HG03457 (cell line): Measurements from ENCODE around the gene EEFSEC.

Experiments used
- ATAC-seq: cut with Tn5 transposase; IDR thresholded peaks from one replicate; pipeline ENCODE4 v1.9.1; 2021; ENCODE audit warnings: moderate number of reproducible peaks; ENCODE audit not compliant: unreplicated experiment

The EEFSEC gene

DNA sequence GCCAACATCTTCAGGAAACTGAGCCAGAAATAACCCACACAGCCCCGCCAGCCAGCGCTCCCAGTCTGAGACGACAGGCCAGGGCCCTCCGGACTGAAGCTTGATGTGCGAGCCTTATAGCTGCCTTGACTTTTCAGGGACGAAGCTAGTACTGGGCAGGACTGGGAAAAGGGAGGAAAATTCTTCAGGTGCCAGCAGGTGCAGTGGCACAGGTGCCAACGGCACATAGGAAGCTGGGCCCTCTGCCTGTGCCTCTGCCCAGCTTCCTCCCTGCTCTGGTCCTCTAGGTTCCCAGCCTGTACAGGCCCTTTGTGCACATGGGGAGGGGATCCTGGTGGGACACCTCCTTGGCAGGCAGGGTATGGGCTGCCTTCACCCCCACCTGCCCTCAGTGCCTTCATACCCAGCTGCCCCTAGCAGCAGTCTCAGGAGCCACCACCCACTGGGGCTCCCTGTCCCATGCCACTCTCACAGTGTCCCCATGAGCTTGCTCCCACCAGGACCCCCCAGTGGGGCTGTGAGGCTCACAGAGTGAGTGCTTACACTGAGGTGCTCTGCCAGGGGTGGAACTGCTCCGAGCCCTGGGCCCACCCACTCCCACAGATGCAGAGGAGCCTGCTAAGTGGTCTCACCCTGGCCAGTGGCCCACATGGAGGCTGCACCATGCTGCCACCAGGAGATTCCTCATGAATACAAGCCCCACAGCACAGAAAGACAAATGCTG lies 252.4 kb downstream of the EEFSEC start:
- ATAC-seq = no peak

- ATAC-seq = no peak
Observed at GRCh38 chr3:128407247-128407646, 254.0 kb downstream of the EEFSEC start.

DNA sequence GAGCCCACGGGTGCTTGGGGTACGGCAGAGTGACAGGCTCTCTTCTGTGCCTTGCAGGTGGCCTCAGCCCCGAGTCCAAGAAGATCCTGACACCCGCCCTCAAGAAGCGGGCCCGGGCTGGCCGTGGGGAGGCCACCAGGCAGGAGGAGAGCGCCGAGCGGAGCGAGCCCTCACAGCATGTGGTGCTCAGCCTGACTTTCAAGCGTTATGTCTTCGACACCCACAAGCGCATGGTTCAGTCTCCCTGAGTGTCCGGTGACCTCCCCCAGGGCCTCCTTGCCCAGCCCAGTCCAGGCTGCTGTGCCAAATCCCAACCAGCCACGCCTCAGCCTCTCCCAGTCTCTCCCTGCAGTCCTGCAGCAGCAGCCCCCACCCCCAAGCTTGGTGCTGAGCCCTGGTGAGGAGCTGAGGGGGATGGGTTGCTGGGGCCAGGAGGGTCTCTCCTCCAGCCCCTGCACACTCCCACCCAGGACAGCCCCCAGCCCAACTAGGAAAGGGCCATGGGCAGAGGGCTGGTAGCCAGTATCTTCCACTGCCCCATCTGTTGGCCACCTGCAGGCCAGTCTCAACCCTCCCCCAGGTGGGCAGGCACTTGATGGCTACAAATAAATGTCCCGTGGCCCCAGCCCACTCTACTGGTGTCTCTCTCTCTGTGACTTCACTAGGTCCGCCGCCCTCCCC lies 254.9 kb downstream of the EEFSEC start:
- no peak for ATAC-seq

- no peak for ATAC-seq
Observed at GRCh38 chr3:128408693-128409623, 255.7 kb downstream of the EEFSEC start.

DNA sequence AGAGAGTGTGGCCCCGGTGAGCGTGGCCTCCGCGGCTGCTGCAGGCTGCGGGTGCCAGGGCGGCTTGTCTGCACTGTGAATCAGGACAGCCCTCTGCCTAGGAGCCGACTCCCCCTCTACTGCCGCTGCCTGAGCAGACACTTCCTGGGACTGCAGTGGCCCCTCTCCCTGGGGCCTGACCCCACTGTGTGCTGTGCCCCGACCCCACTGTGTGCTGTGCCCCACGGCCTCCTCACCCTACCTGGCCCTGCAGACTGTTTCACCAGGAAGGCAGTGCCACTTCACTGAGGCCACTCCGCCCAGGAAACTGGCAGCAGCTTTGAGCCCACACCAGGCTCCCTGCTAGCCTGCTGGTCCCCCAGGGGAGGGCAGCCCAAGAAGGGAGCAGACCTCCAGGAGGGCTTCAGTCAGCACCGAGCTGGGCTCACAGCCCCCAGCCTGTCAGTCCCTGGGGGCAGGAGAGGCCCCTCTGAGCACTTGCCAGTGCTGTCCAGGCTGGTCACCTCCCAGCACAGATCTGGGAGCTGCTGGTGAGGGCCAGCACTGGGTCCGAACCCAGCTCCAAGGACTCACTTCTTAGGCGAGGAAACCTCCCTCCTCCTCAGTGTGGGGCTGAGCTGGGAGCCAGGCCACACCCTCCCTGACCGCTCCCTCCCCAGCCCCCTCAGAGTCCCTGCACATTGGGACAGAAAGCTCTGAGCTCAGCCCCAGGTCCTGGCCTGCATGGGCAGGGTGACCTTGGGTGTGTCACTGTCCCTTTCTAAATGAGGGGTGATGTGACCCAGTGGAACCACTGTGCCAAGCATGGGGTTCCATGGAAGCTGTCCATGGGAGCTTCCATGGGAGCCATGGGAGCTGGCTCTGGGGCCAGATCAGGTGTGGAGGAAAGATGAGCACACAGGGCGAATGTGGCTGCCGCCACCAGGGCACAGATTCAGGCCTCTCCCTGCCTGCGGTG lies 256.6 kb downstream of the EEFSEC start:
- no peak for ATAC-seq

GRCh38 chr3:128410669-128411573 lies 257.6 kb downstream of the EEFSEC start:
- ATAC-seq = no peak

DNA sequence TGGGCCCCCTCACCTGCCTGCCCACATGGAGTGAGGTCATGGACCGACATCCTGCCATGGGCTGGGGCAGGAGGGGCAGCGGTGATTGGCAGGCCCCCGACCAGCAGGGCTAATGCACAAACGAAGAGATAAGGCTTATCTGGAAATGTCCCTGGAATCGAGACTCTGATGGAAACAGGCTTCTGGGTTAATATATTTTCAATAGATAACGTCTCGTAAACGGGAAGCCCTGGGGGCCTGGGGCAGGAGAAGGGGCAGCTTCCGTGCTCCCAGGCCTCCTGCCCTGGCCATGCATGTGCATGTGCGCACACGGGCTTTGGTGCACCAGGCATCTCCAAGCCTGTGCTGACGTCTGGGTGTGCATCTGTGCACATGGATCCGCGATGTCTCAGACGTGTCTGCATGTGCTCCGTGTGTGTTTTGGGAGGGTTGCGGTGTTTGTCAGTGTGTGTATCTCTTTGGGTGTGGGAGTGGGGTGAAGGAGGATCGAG lies 258.3 kb downstream of the EEFSEC start:
- ATAC-seq = no peak

- no peak for ATAC-seq
Observed at GRCh38 chr3:128412180-128413002, 259.1 kb downstream of the EEFSEC start.

- ATAC-seq = no peak
Observed at GRCh38 chr3:128413003-128413370, 259.7 kb downstream of the EEFSEC start.

GRCh38 chr3:128413413-128414205 lies 260.3 kb downstream of the EEFSEC start:
- ATAC-seq = no peak

DNA sequence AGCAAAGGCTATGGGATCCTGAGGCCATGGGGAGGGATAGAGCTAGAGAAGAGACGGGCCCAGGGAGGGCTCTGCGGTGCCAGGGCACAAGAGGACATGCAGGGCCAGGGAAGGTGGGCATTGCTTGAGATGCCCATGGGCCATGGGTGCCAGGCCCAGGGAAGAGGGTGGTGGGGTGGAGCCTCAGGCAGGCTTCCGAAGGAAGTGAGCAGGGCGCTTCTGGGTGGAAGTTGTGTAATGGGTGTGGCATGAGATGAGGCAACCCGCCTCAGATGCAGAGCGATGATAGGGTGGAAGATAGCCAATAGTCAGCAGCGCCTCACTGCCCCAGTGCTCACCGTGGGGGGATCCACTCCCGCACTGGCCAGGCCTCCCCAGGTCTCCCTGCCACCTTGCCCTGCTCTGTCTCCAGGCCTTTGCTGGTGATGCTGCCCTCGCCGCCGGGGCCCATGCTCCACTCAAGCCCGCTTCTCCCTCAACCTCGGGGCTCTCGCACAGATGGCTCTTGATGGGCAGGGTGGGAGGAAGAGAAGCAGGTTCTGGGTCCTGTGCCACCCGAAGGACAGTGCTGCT lies 262.0 kb downstream of the EEFSEC start:
- ATAC-seq = no peak

DNA sequence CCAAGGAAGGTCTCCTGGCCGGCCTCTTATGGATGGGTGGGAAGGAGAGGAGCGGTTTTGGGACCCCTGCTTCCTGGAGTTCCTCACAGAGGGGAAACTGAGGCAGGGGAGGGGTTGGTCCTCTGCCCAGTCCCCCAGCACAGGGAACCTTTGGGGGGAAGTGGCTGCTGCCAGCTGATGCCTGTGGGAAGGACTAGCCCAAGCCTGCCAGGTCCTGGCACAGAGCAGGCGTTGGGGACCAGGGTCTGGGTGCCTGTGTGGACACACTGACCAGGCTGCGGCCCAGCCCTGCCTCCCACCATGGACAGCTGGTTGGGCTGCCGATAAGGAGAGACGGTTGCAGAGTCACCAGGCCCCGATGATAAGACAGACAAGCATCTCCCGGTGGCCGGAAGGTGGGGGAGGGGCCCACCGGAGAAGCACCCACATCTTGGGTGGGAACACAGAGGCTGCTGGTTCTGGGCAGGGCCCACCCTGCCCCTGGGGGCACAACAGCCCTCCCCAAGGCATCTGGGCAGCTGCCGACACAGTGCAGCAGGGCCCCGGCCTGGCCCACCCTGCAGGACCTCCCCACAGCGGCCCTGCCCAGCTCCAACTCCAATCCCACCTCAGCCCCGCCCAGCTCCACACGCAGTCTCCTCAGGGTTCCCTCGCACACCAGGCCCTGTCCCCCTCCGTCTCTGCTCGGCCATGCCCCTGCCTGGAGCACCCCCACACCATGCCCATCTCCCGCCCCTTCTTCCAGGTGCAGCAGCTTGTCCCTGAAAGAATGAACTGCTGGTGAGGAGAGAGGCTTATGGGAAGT lies 262.7 kb downstream of the EEFSEC start:
- ATAC-seq = no peak

DNA sequence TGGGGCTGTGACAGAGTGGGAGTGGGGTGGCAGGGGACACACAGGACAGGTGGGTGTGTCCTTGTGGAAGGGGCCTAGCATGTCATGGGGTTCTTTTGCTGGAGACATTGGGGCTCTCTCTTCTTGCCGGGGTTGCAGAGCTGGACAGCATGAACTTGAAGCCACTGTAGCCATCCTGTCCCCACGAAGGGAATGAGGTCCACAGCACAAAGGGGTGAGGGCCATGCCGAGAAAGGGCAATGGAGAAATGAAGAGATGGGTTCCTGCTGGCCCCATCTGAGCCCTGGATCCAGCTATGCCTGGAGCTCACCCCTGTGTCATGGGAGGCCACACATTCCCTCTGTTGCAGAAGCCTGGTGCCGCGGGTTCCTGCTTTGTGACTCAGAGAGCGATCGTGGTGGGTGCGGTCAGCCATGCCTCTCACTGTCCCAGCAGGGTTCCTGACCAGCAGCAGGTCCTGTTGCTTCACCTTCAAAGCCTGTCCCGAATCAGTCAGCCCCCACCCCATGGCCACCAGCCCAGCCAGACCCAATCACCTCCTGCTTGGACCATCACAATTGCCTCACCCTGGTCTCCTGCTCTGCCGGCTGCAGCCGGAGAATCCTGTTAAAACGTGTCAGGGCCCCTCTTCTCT lies 263.4 kb downstream of the EEFSEC start:
- no peak for ATAC-seq

- no peak for ATAC-seq
Observed at GRCh38 chr3:128418900-128419299, 265.6 kb downstream of the EEFSEC start.

DNA sequence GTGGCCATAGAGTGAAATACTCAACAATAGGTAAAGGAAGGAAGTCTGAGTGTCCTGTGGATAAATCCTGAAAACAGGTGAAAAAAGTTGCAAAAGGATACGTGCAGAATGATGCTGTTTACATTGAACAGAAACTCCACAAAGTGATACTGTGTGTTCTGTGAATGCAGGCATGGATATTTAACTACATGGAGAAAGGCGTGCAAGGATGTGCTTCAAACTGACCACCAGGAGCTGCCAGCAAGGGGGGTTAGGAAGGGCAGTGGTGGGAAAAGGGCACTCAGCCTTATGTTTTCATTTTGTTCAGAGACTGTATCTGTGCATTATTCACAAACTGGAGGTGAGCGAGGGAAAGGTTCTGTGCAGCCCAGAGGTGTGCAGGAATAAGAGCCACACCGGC lies 266.0 kb downstream of the EEFSEC start:
- no peak for ATAC-seq

DNA sequence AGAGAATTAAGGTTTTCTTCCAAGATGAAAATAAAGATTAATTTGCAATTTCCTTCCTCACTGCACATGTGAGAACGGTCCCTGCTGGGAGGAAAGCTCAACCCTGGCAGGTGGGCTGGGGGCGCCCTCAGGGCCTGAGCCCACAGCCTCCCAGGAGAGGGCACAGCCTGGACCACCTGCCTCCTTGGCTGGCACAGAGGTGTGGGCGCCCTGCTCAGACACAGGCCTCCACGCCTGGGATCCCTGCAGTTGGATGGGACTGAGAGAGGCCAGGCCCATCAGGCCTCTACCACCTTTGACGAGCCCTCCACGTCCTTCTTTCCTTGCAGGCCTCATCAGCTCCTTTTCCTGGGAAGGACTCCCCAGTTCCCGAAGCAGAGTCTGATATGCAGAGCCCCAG lies 267.0 kb downstream of the EEFSEC start:
- no peak for ATAC-seq
